ENCODE measurements around the gene TMEM54. TPM values are rescaled to one million over a fixed set of nuclear protein-coding genes. Genes with fewer than 3 reads are reported as not detected.

Gene TMEM54, protein sequence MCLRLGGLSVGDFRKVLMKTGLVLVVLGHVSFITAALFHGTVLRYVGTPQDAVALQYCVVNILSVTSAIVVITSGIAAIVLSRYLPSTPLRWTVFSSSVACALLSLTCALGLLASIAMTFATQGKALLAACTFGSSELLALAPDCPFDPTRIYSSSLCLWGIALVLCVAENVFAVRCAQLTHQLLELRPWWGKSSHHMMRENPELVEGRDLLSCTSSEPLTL
- 1 to 10 TPM; 2.5 to 2.6 TPM for total RNA-seq
- not detected for polyA plus RNA-seq

DNA sequence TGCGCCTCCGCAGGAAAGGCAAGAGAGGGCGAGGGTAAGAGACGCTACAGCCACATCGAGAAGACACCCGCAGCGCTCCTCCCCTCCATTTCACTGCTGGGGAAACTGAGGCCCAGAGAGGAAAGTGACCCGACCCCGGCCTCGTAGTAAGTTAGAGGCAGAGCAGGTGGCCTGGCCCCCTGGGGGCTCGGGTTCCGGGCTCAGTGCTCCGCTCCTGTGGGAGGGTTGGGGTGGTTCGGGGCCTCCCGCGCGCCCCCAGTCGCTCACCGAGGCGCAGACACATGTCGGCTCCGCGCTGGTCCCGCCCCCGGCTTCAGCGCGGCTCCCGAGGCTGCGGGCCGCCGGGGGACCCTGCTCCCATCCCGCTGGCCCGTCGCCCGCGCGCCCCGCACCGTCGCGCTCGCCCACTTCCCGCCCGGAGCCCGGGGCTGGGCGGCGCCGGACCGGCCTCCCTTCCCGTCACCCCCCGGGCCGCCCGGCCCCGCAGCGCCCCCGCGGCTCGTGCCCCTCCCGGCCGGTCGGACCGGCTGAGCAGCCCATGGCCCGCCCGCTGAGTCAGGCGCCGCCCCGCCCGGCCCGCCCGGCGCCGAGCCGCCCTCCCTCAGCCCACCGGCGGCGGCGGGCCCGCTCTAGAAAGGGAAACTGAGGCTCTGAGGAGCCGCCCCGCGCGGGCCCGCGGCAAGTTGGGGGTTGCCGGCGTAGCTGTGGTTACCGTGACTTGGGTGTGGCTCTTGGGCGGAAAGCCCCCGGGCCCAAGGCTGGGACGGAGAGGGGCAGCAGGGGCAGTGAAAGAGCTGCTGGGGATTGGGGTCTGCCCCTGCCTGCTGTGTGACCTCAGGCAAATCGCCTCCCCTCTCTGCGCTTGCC lies at the start of gene TMEM54:
Gene TMEM54 (minus strand): TSS at position 434 of the 867 bp plus-strand sequence. CDS start 151 bp downstream, at position 283.
- CTCF ChIA-PET: interaction anchor here (0.7 kb wide), 1 partner anchor 189 kb away, joined by 3 read pairs; no protein-coding TSS in a partner anchor

DNA sequence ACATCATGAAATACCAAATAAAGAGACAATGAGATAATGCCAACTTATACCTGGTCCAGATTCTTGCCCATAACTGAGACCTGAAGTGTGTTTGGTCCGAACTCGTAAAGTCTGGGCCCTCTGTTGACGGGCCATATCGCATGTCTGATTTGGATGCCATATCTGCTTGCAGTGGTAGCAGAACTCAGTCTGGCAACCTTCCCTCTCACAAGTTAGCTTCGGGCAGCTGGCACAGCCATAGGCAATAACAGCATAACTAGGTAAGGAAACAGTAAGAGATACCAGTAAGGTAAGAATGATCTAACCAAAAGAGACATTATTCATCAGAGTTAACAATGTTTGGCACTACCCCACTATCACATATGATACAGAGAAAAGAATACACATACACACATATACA lies 48.3 kb upstream of the TMEM54 start:
- H3K4me3 Mint-ChIP-seq: no peak overlapping the region
- ChIA-PET CTCF (interaction anchor here (1.6 kb wide), 1 partner anchor 15 kb away, joined by 6 read pairs; no protein-coding TSS in a partner anchor), POLR2A (no interaction called here)
- no peak overlapping the region for H3K4me3 ChIP-seq (ENCODE audit: low read length)
- H3K27me3 Mint-ChIP-seq: no peaks in the 10 kb centered on the region
- H3K27me3 ChIP-seq (ENCODE audit: insufficient read depth, low read length, poor library complexity, severe bottlenecking): no peaks in the 10 kb centered on the region
- no peaks in the 10 kb centered on the region for H3K4me1 ChIP-seq (ENCODE audit: insufficient read depth, low read length)
- no peak for DNase-seq
- H3K36me3 Mint-ChIP-seq: peaks cover 4 to 60% (median 24%) of the 10 kb centered on the region in 3 donors
- H3K9me3 Mint-ChIP-seq: no peaks in the 10 kb centered on the region
- no peak overlapping the region for H3K27ac ChIP-seq (ENCODE audit: low read depth, low read length)
- no peaks in the 10 kb centered on the region for H3K9me3 ChIP-seq (ENCODE audit: low read length)
- H3K36me3 ChIP-seq (ENCODE audit: insufficient read depth, low read length): peaks cover 19% of the 10 kb centered on the region
- peaks cover 17 to 39% (median 33%) of the 10 kb centered on the region in 3 donors for H3K4me1 Mint-ChIP-seq
- peak overlapping the region in 4 of 8 donors; percentile 12 to 52 (median 38) for H3K27ac Mint-ChIP-seq

More for the DNA sequence above, at the start of gene TMEM54:
- peaks cover 7% of the 10 kb centered on the region for H3K4me1 ChIP-seq (ENCODE audit: insufficient read depth, low read length)
- H3K9me3 ChIP-seq (ENCODE audit: low read length): no peaks in the 10 kb centered on the region
- Mint-ChIP-seq H3K27me3 (peaks cover 49 to 55% of the 10 kb centered on the region in 2 donors), H3K27ac (peak within 1 kb of the TSS in 3 of 8 donors; percentile 27 to 65 (median 42)), H3K9me3 (peaks cover 0 to 2% (median 0%) of the 10 kb centered on the region in 5 donors), H3K36me3 (no peaks in the 10 kb centered on the region), H3K4me3 (peak within 1 kb of the TSS; percentile 74 to 86 (median 79)), H3K4me1 (peaks cover 5 to 14% (median 8%) of the 10 kb centered on the region in 3 donors)
- POLR2A ChIA-PET: no interaction called here
- no peaks in the 10 kb centered on the region for H3K36me3 ChIP-seq (ENCODE audit: insufficient read depth, low read length)
- peaks cover 34% of the 10 kb centered on the region for H3K27me3 ChIP-seq (ENCODE audit: insufficient read depth, low read length, poor library complexity, severe bottlenecking)
- peak within 1 kb of the TSS; percentile 38 for H3K27ac ChIP-seq (ENCODE audit: low read depth, low read length)
- DNase-seq: peak in 1 of 5 donors; percentile 19
- H3K4me3 ChIP-seq (ENCODE audit: low read length): no peak within 1 kb of the TSS

DNA sequence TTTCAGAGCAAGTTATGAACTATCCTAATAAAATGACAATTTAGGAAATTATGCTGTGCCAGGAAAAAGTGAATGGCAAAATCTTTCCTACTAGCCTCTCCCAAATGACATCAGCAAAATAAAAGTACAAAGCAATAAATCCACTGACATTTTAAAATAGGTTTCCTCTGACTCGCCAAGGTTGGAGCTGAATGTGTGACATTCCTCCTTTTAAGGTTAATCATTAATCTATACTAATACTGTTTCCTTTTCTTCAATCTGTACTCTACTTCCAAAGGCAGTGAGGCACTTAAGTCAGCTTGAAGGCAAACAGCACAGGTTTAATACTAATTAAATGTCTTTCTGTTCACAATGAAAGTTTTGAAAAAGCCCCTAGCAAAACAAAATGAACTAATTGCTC lies 47.7 kb upstream of the TMEM54 start:
- no peaks in the 10 kb centered on the region for H3K27me3 ChIP-seq (ENCODE audit: insufficient read depth, low read length, poor library complexity, severe bottlenecking)
- H3K4me1 Mint-ChIP-seq: peaks cover 18 to 44% (median 28%) of the 10 kb centered on the region in 3 donors
- no peaks in the 10 kb centered on the region for H3K9me3 ChIP-seq (ENCODE audit: low read length)
- H3K27me3 Mint-ChIP-seq: no peaks in the 10 kb centered on the region
- no peaks in the 10 kb centered on the region for H3K9me3 Mint-ChIP-seq
- H3K27ac ChIP-seq (ENCODE audit: low read depth, low read length): no peak overlapping the region
- peaks cover 20% of the 10 kb centered on the region for H3K36me3 ChIP-seq (ENCODE audit: insufficient read depth, low read length)
- no peak overlapping the region for H3K4me3 ChIP-seq (ENCODE audit: low read length)
- peak overlapping the region in 2 of 8 donors; percentile 17 for H3K27ac Mint-ChIP-seq
- H3K4me1 ChIP-seq (ENCODE audit: insufficient read depth, low read length): no peaks in the 10 kb centered on the region
- ChIA-PET CTCF (no interaction called here), POLR2A (no interaction called here)
- H3K36me3 Mint-ChIP-seq: peaks cover 4 to 66% (median 30%) of the 10 kb centered on the region in 3 donors
- H3K4me3 Mint-ChIP-seq: no peak overlapping the region
- DNase-seq: no peak

DNA sequence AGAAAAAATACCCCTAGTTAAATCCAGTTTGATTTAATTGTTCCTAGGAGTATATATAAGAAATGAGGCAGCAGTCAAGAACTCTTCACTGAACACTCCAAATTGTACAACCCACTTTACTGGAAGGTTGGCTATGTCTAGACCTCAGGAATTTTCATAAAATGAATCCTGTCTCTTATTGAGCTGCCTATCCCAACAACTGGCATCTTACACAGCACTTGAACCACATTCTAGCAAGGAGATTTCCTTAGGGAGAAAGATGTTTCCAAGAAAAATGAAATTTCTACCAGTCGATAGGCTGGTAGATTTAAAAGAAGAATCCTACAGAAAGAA lies 47.2 kb upstream of the TMEM54 start:
- no peaks in the 10 kb centered on the region for H3K9me3 Mint-ChIP-seq

GRCh38 chr1:32947669-32948389 lies 46.6 kb upstream of the TMEM54 start:
- POLR2A ChIA-PET: no interaction called here
- H3K4me1 ChIP-seq (ENCODE audit: insufficient read depth, low read length): no peaks in the 10 kb centered on the region
- H3K9me3 ChIP-seq (ENCODE audit: low read length): no peaks in the 10 kb centered on the region
- no peak for DNase-seq
- peak overlapping the region in 4 of 8 donors; percentile 15 to 49 (median 40) for H3K27ac Mint-ChIP-seq
- H3K27ac ChIP-seq (ENCODE audit: low read depth, low read length): no peak overlapping the region
- H3K4me3 Mint-ChIP-seq: no peak overlapping the region
- H3K36me3 Mint-ChIP-seq: peaks cover 4 to 69% (median 34%) of the 10 kb centered on the region in 3 donors
- H3K9me3 Mint-ChIP-seq: no peaks in the 10 kb centered on the region
- peaks cover 23% of the 10 kb centered on the region for H3K36me3 ChIP-seq (ENCODE audit: insufficient read depth, low read length)
- H3K4me3 ChIP-seq (ENCODE audit: low read length): no peak overlapping the region
- CTCF ChIA-PET: interaction anchor here (1.3 kb wide), 1 partner anchor 348 kb away, joined by 3 read pairs; no protein-coding TSS in a partner anchor
- H3K4me1 Mint-ChIP-seq: peaks cover 13 to 41% (median 20%) of the 10 kb centered on the region in 3 donors
- no peaks in the 10 kb centered on the region for H3K27me3 ChIP-seq (ENCODE audit: insufficient read depth, low read length, poor library complexity, severe bottlenecking)
- H3K27me3 Mint-ChIP-seq: no peaks in the 10 kb centered on the region

More for the DNA sequence above, 47.2 kb upstream of the TMEM54 start:
- H3K4me1 ChIP-seq (ENCODE audit: insufficient read depth, low read length): no peaks in the 10 kb centered on the region
- Mint-ChIP-seq H3K27ac (peak overlapping the region in 2 of 8 donors; percentile 15 to 48), H3K4me1 (peaks cover 16 to 45% (median 24%) of the 10 kb centered on the region in 3 donors), H3K36me3 (peaks cover 4 to 68% (median 34%) of the 10 kb centered on the region in 3 donors), H3K4me3 (no peak overlapping the region), H3K27me3 (no peaks in the 10 kb centered on the region)
- no peaks in the 10 kb centered on the region for H3K9me3 ChIP-seq (ENCODE audit: low read length)
- ChIA-PET POLR2A (no interaction called here), CTCF (no interaction called here)
- no peak for DNase-seq
- no peaks in the 10 kb centered on the region for H3K27me3 ChIP-seq (ENCODE audit: insufficient read depth, low read length, poor library complexity, severe bottlenecking)
- peaks cover 22% of the 10 kb centered on the region for H3K36me3 ChIP-seq (ENCODE audit: insufficient read depth, low read length)
- no peak overlapping the region for H3K4me3 ChIP-seq (ENCODE audit: low read length)
- H3K27ac ChIP-seq (ENCODE audit: low read depth, low read length): no peak overlapping the region

GRCh38 chr1:32946413-32946812 lies 45.2 kb upstream of the TMEM54 start:
- peaks cover 11 to 37% (median 17%) of the 10 kb centered on the region in 3 donors for H3K4me1 Mint-ChIP-seq
- ChIA-PET CTCF (interaction anchor here (1.3 kb wide), 3 partner anchors 9 to 349 kb away, joined by 3 to 5 read pairs (median 5); no protein-coding TSS in a partner anchor), POLR2A (no interaction called here)
- Histone ChIP-seq H3K9me3 (ENCODE audit: low read length) (no peaks in the 10 kb centered on the region), H3K27me3 (ENCODE audit: insufficient read depth, low read length, poor library complexity, severe bottlenecking) (no peaks in the 10 kb centered on the region), H3K4me3 (ENCODE audit: low read length) (no peak overlapping the region), H3K27ac (ENCODE audit: low read depth, low read length) (no peak overlapping the region), H3K36me3 (ENCODE audit: insufficient read depth, low read length) (peaks cover 29% of the 10 kb centered on the region), H3K4me1 (ENCODE audit: insufficient read depth, low read length) (no peaks in the 10 kb centered on the region)
- H3K27ac Mint-ChIP-seq: peak overlapping the region in 1 of 8 donors; percentile 55
- H3K36me3 Mint-ChIP-seq: peaks cover 4 to 79% (median 32%) of the 10 kb centered on the region in 3 donors
- no peaks in the 10 kb centered on the region for H3K9me3 Mint-ChIP-seq
- no peak overlapping the region for H3K4me3 Mint-ChIP-seq
- no peak for DNase-seq
- no peaks in the 10 kb centered on the region for H3K27me3 Mint-ChIP-seq

- CTCF ChIA-PET: interaction anchor here (2.2 kb wide), 1 partner anchor 11 kb away, joined by 9 read pairs; no protein-coding TSS in a partner anchor
- H3K4me1 Mint-ChIP-seq: peaks cover 6 to 29% (median 7%) of the 10 kb centered on the region in 3 donors
- Histone ChIP-seq H3K4me1 (ENCODE audit: insufficient read depth, low read length) (no peaks in the 10 kb centered on the region), H3K27ac (ENCODE audit: low read depth, low read length) (no peak overlapping the region), H3K9me3 (ENCODE audit: low read length) (no peaks in the 10 kb centered on the region), H3K27me3 (ENCODE audit: insufficient read depth, low read length, poor library complexity, severe bottlenecking) (no peaks in the 10 kb centered on the region), H3K36me3 (ENCODE audit: insufficient read depth, low read length) (peaks cover 40% of the 10 kb centered on the region), H3K4me3 (ENCODE audit: low read length) (no peak overlapping the region)
- peak overlapping the region in 3 of 8 donors; percentile 28 to 80 (median 61) for H3K27ac Mint-ChIP-seq
- no peak overlapping the region for H3K4me3 Mint-ChIP-seq
- H3K9me3 Mint-ChIP-seq: no peaks in the 10 kb centered on the region
- POLR2A ChIA-PET: no interaction called here
- no peak for DNase-seq
- H3K36me3 Mint-ChIP-seq: peaks cover 4 to 91% (median 26%) of the 10 kb centered on the region in 3 donors
- H3K27me3 Mint-ChIP-seq: no peaks in the 10 kb centered on the region
Observed at GRCh38 chr1:32944180-32944579, 43.0 kb upstream of the TMEM54 start.

Measured in CD8-positive, alpha-beta memory T cell (primary cell).